Stimulated activated naive CD8-positive, alpha-beta T cell treated with anti-CD3 and anti-CD28 coated beads, Interleukin-15, Interleukin-2, amounts not matched to agents 100 ng/mL and 50 ng/mL, for 24 hours (primary cell): ENCODE data around the gene ARHGEF10L.

Source experiments
- H3K27ac Mint-ChIP-seq: one replicate; pipeline ENCODE4 v1.8.0; 2021; ENCODE audit warnings: mild to moderate bottlenecking, mixed read lengths
- H3K27me3 Mint-ChIP-seq: one replicate; pipeline ENCODE4 v1.8.0; 2021; ENCODE audit warnings: mixed read lengths
- H3K36me3 Mint-ChIP-seq: one replicate; pipeline ENCODE4 v1.8.0; 2021; ENCODE audit warnings: low read depth, mixed read lengths
- H3K4me1 Mint-ChIP-seq: one replicate; pipeline ENCODE4 v1.8.0; 2021; ENCODE audit warnings: low read depth, mixed read lengths
- H3K4me3 Mint-ChIP-seq: one replicate; pipeline ENCODE4 v1.8.0; 2021; ENCODE audit warnings: mild to moderate bottlenecking, mixed read lengths
- H3K9me3 Mint-ChIP-seq: one replicate; pipeline ENCODE4 v1.8.0; 2021; ENCODE audit warnings: mixed read lengths

Gene ARHGEF10L

GRCh38 chr1:17697458-17697857 lies 158.0 kb downstream of the ARHGEF10L start:
- H3K27ac Mint-ChIP-seq, result no peak overlapping the region
- H3K4me1 Mint-ChIP-seq, result no peaks in the 10 kb centered on the region
- peaks cover 14% of the 10 kb centered on the region for H3K27me3 Mint-ChIP-seq
- H3K4me3 Mint-ChIP-seq, result no peak overlapping the region
- no peaks in the 10 kb centered on the region for H3K36me3 Mint-ChIP-seq
- no peaks in the 10 kb centered on the region for H3K9me3 Mint-ChIP-seq

- H3K27me3 Mint-ChIP-seq, result peaks cover 7% of the 10 kb centered on the region
- no peak overlapping the region for H3K4me3 Mint-ChIP-seq
- H3K9me3 Mint-ChIP-seq, result no peaks in the 10 kb centered on the region
- no peaks in the 10 kb centered on the region for H3K36me3 Mint-ChIP-seq
- H3K4me1 Mint-ChIP-seq, result no peaks in the 10 kb centered on the region
- H3K27ac Mint-ChIP-seq, result no peak overlapping the region
Observed at GRCh38 chr1:17699581-17699980, 160.1 kb downstream of the ARHGEF10L start.

- peaks cover 7% of the 10 kb centered on the region for H3K27me3 Mint-ChIP-seq
- no peaks in the 10 kb centered on the region for H3K4me1 Mint-ChIP-seq
- no peaks in the 10 kb centered on the region for H3K36me3 Mint-ChIP-seq
- H3K9me3 Mint-ChIP-seq, result no peaks in the 10 kb centered on the region
- H3K27ac Mint-ChIP-seq, result no peak overlapping the region
- no peak overlapping the region for H3K4me3 Mint-ChIP-seq
Observed at GRCh38 chr1:17700945-17701810, 161.7 kb downstream of the ARHGEF10L start.

GRCh38 chr1:17704176-17704575 lies 164.7 kb downstream of the ARHGEF10L start:
- no peaks in the 10 kb centered on the region for H3K4me1 Mint-ChIP-seq
- no peak overlapping the region for H3K4me3 Mint-ChIP-seq
- H3K9me3 Mint-ChIP-seq, result no peaks in the 10 kb centered on the region
- no peak overlapping the region for H3K27ac Mint-ChIP-seq
- H3K36me3 Mint-ChIP-seq, result no peaks in the 10 kb centered on the region
- no peaks in the 10 kb centered on the region for H3K27me3 Mint-ChIP-seq

GRCh38 chr1:17706445-17706844 lies 166.9 kb downstream of the ARHGEF10L start:
- Mint-ChIP-seq H3K36me3 (no peaks in the 10 kb centered on the region), H3K9me3 (no peaks in the 10 kb centered on the region), H3K4me1 (no peaks in the 10 kb centered on the region), H3K4me3 (no peak overlapping the region), H3K27me3 (no peaks in the 10 kb centered on the region), H3K27ac (no peak overlapping the region)

- no peak overlapping the region for H3K27ac Mint-ChIP-seq
- no peaks in the 10 kb centered on the region for H3K9me3 Mint-ChIP-seq
- no peak overlapping the region for H3K4me3 Mint-ChIP-seq
- H3K36me3 Mint-ChIP-seq, result no peaks in the 10 kb centered on the region
- H3K27me3 Mint-ChIP-seq, result peaks cover 6% of the 10 kb centered on the region
- H3K4me1 Mint-ChIP-seq, result no peaks in the 10 kb centered on the region
Observed at GRCh38 chr1:17709981-17710380, 170.5 kb downstream of the ARHGEF10L start.

GRCh38 chr1:17710889-17711576 lies 171.5 kb downstream of the ARHGEF10L start:
- Mint-ChIP-seq H3K27ac (no peak overlapping the region), H3K9me3 (no peaks in the 10 kb centered on the region), H3K36me3 (no peaks in the 10 kb centered on the region)

GRCh38 chr1:17711577-17711910 lies 172.0 kb downstream of the ARHGEF10L start:
- Mint-ChIP-seq H3K4me1 (no peaks in the 10 kb centered on the region), H3K9me3 (no peaks in the 10 kb centered on the region), H3K27ac (no peak overlapping the region), H3K27me3 (peaks cover 6% of the 10 kb centered on the region), H3K36me3 (no peaks in the 10 kb centered on the region), H3K4me3 (no peak overlapping the region)

More at GRCh38 chr1:17710889-17711576, 171.5 kb downstream of the ARHGEF10L start:
- Mint-ChIP-seq H3K4me3 (no peak overlapping the region), H3K4me1 (no peaks in the 10 kb centered on the region), H3K27me3 (peaks cover 6% of the 10 kb centered on the region)

GRCh38 chr1:17711941-17712340 lies 172.4 kb downstream of the ARHGEF10L start:
- Mint-ChIP-seq H3K4me1 (no peaks in the 10 kb centered on the region), H3K27me3 (peaks cover 6% of the 10 kb centered on the region), H3K9me3 (no peaks in the 10 kb centered on the region), H3K4me3 (no peak overlapping the region), H3K36me3 (no peaks in the 10 kb centered on the region), H3K27ac (no peak overlapping the region)

- Mint-ChIP-seq H3K27me3 (peaks cover 6% of the 10 kb centered on the region), H3K36me3 (no peaks in the 10 kb centered on the region), H3K4me1 (no peaks in the 10 kb centered on the region), H3K9me3 (no peaks in the 10 kb centered on the region), H3K27ac (no peak overlapping the region), H3K4me3 (no peak overlapping the region)
Observed at GRCh38 chr1:17713993-17714392, 174.5 kb downstream of the ARHGEF10L start.

- Mint-ChIP-seq H3K27ac (no peak overlapping the region), H3K4me3 (no peak overlapping the region), H3K27me3 (peaks cover 9% of the 10 kb centered on the region), H3K9me3 (no peaks in the 10 kb centered on the region), H3K4me1 (no peaks in the 10 kb centered on the region), H3K36me3 (no peaks in the 10 kb centered on the region)
Observed at GRCh38 chr1:17717594-17718535, 178.4 kb downstream of the ARHGEF10L start.

GRCh38 chr1:17719874-17720273 lies 180.4 kb downstream of the ARHGEF10L start:
- peaks cover 4% of the 10 kb centered on the region for H3K27me3 Mint-ChIP-seq
- H3K27ac Mint-ChIP-seq, result no peak overlapping the region
- H3K9me3 Mint-ChIP-seq, result no peaks in the 10 kb centered on the region
- H3K4me1 Mint-ChIP-seq, result no peaks in the 10 kb centered on the region
- no peak overlapping the region for H3K4me3 Mint-ChIP-seq
- H3K36me3 Mint-ChIP-seq, result no peaks in the 10 kb centered on the region

- no peak overlapping the region for H3K27ac Mint-ChIP-seq
- H3K27me3 Mint-ChIP-seq, result peaks cover 4% of the 10 kb centered on the region
- no peaks in the 10 kb centered on the region for H3K36me3 Mint-ChIP-seq
- no peak overlapping the region for H3K4me3 Mint-ChIP-seq
- no peaks in the 10 kb centered on the region for H3K4me1 Mint-ChIP-seq
- H3K9me3 Mint-ChIP-seq, result no peaks in the 10 kb centered on the region
Observed at GRCh38 chr1:17721444-17721843, 181.9 kb downstream of the ARHGEF10L start.

GRCh38 chr1:17723684-17724083 lies 184.2 kb downstream of the ARHGEF10L start:
- no peaks in the 10 kb centered on the region for H3K36me3 Mint-ChIP-seq
- no peaks in the 10 kb centered on the region for H3K9me3 Mint-ChIP-seq
- H3K27me3 Mint-ChIP-seq, result peaks cover 4% of the 10 kb centered on the region
- H3K27ac Mint-ChIP-seq, result no peak overlapping the region
- no peak overlapping the region for H3K4me3 Mint-ChIP-seq
- H3K4me1 Mint-ChIP-seq, result no peaks in the 10 kb centered on the region

- Mint-ChIP-seq H3K27me3 (peaks cover 4% of the 10 kb centered on the region), H3K27ac (no peak overlapping the region), H3K36me3 (no peaks in the 10 kb centered on the region), H3K9me3 (no peaks in the 10 kb centered on the region), H3K4me1 (no peaks in the 10 kb centered on the region), H3K4me3 (no peak overlapping the region)
Observed at GRCh38 chr1:17724150-17724549, 184.7 kb downstream of the ARHGEF10L start.
